Heart left ventricle (tissue), 13 donors: ENCODE results near the gene ACTG2.

Experiments
- CTCF ChIP-seq, 12 donors: fragments of 200-600 bp; sonication (generic) in 4 of 12; IDR thresholded peaks; one replicate each; pipeline versions ENCODE4 v1.5.0 to v1.8.0; 2018 to 2022; ENCODE audit warnings: antibody characterized with exemption in 12 of 12, mild to moderate bottlenecking in 5 of 12
- POLR2A ChIP-seq, 2 donors: fragments of 450-650 bp; IDR thresholded peaks; one replicate each; pipeline ENCODE4 v1.6.1; 2017; ENCODE audit warnings: antibody characterized with exemption in 2 of 2, mild to moderate bottlenecking in 2 of 2, moderate library complexity in 2 of 2
- donor health status: ischemic (EF 13 %, LVEDD 7.1; RV severe dilation, severe dysfunction).
- donor health status: DM: no; HTN: yes; CAD: no.
- donor health status: DM: no; HTN: no; CAD: no.
- donor health status: ischemic (EF 25% LVEDD 6.9; RV normal size, moderate dysfunction).
- donor health status: ischemic (EF 25% LVEDD 5.7; RV mildly dilated, moderate dysfunction).
- donor health status: ischemic (EF 35%, LVEDD 5.7; RV mildly dilated, moderate dysfunction).
- donor health status: nonischemic (EF 11% LVEDD 7.7; RV severe dilation, severe dysfunction).
- donor health status: DM: yes; HTN: yes; CAD: no.
- donor health status: PGD.
- donor health status: ischemic (EF 29% LVEDD 5.4; RV normal size, mild dysfunction).
- donor health status: nonischemic (EF 23%, LVEDD 6.1; RV moderate dilation, normal function).

- TF ChIP-seq CTCF (IDR thresholded peaks at IDR 0.05) (no peak), POLR2A (IDR thresholded peaks at IDR 0.05) (no peak)
Measured at GRCh38 chr2:73921581-73921980, 28.8 kb downstream of the ACTG2 start.
